Measurements from ENCODE around the gene TGM4. TPM values are rescaled to one million over a fixed set of nuclear protein-coding genes. Genes with fewer than 3 reads are reported as not detected.

TGM4 gene
- total and polyA plus RNA-seq, 2 experiments from 2014 or later = not detected

GRCh38 chr3:44831232-44831631 is 43.2 kb upstream of the TGM4 start (continued):
- TF ChIP-seq ETS1 (IDR thresholded peaks at IDR 0.05) (no peak), EZH2 (IDR thresholded peaks at IDR 0.05; ENCODE audit: low read depth, unreplicated experiment) (no peak), POLR2AphosphoS5 (IDR thresholded peaks at IDR 0.05; ENCODE audit: low read depth) (no peak), CREB1 (CRISPR knock-in tag; IDR thresholded peaks at IDR 0.05; ENCODE audit: low read depth) (no peak), ZNF331 (CRISPR knock-in tag; IDR thresholded peaks at IDR 0.05; ENCODE audit: low read depth) (no peak)

GRCh38 chr3:44832032-44832431 is 42.4 kb upstream of the TGM4 start:
- no peak for ATAC-seq
- no peak for DNase-seq (ENCODE audit: low spot score)
- Mint-ChIP-seq H3K9me3 (peaks cover 9% of the 10 kb centered on the region; the same call in 2 of the 3 replicates), H3K4me1 (no peaks in the 10 kb centered on the region), H3K36me3 (ENCODE audit: low read depth) (peaks cover 58% of the 10 kb centered on the region), H3K27me3 (ENCODE audit: insufficient read depth, low read depth, poor library complexity) (no peaks in the 10 kb centered on the region), H3K4me3 (no peak overlapping the region), H3K27ac (no peak overlapping the region)
- H2AFZ ChIP-seq = no peak overlapping the region
- H3K4me2 ChIP-seq = no peak overlapping the region
- no peaks in the 10 kb centered on the region for H3K9me2 ChIP-seq (ENCODE audit: insufficient read depth)
- no peaks in the 10 kb centered on the region for H3F3A ChIP-seq (replicated peaks; ENCODE audit: low read depth)
- no peak overlapping the region for H3K27ac ChIP-seq (ENCODE audit: low read depth)
- no peak for TF ChIP-seq ZNF114 (CRISPR knock-in tag; IDR thresholded peaks at IDR 0.05)
- TF ChIP-seq JUNB (IDR thresholded peaks at IDR 0.05; ENCODE audit: unreplicated experiment) = no peak
- TF ChIP-seq CREB1 (CRISPR knock-in tag; IDR thresholded peaks at IDR 0.05; ENCODE audit: low read depth) = no peak
- TF ChIP-seq ETS1 (IDR thresholded peaks at IDR 0.05) = no peak
- TF ChIP-seq STAT1 (IDR thresholded peaks at IDR 0.05; ENCODE audit: unreplicated experiment) = no peak
- TF ChIP-seq POLR2AphosphoS5 (IDR thresholded peaks at IDR 0.05; ENCODE audit: low read depth) = no peak
- no peak for TF ChIP-seq ZNF331 (CRISPR knock-in tag; IDR thresholded peaks at IDR 0.05; ENCODE audit: low read depth)
- no peak for TF ChIP-seq REST (IDR thresholded peaks at IDR 0.05; ENCODE audit: unreplicated experiment)
- no peak overlapping the region for H3K4me3 ChIP-seq
- no peaks in the 10 kb centered on the region for H3K4me1 ChIP-seq (ENCODE audit: insufficient read depth)
- no peaks in the 10 kb centered on the region for H4K20me1 ChIP-seq (replicated peaks; ENCODE audit: insufficient read depth)
- no peaks in the 10 kb centered on the region for H3K27me3 ChIP-seq (ENCODE audit: insufficient read depth)
- H3K36me3 ChIP-seq (ENCODE audit: insufficient read depth) = peaks cover 46% of the 10 kb centered on the region
- H3K79me2 ChIP-seq (replicated peaks; ENCODE audit: insufficient read depth) = no peaks in the 10 kb centered on the region
